Endodermal cell (in vitro differentiated cells): Measurements from ENCODE around the gene PDE3A. TPM values are rescaled to one million over a fixed set of nuclear protein-coding genes. Genes with fewer than 3 reads are reported as not detected.
"Not testable (repeated sequence)": the region's sequence is repeated elsewhere in the genome, so short reads cannot be mapped to it uniquely, and the experiment has no call there.

Experiments used
- DNase-seq: peaks from one replicate; pipeline ENCODE4 v3.0.0-alpha.2; 2017
- H3K27ac ChIP-seq: 2 replicates; pipeline ENCODE4 v1.5.1; 2013; ENCODE audit warnings: mild to moderate bottlenecking, low read depth, low read length, moderate library complexity
- H3K27me3 ChIP-seq: 2 replicates; pipeline ENCODE4 v1.6.1; 2013; ENCODE audit warnings: mild to moderate bottlenecking, low read length, moderate library complexity; ENCODE audit not compliant: insufficient read depth, control insufficient read depth, poor library complexity, severe bottlenecking
- H3K36me3 ChIP-seq: 2 replicates; pipeline ENCODE4 v1.7.0; 2013; ENCODE audit warnings: mild to moderate bottlenecking, low read length, moderate library complexity; ENCODE audit not compliant: control insufficient read depth, insufficient read depth
- H3K4me1 ChIP-seq: one replicate; pipeline ENCODE4 v1.7.0; 2013; ENCODE audit warnings: low read length; ENCODE audit not compliant: control insufficient read depth, insufficient read depth
- H3K4me3 ChIP-seq: 2 replicates; pipeline ENCODE4 v1.5.1; 2013; ENCODE audit warnings: mild to moderate bottlenecking, low read length, moderate library complexity
- H3K9ac ChIP-seq: 2 replicates; pipeline ENCODE4 v1.6.1; 2013; ENCODE audit warnings: mild to moderate bottlenecking, low read length, moderate library complexity; ENCODE audit not compliant: poor library complexity, severe bottlenecking; ENCODE audit errors: extremely low read depth
- H3K9me3 ChIP-seq: 2 replicates; pipeline ENCODE4 v1.6.1; 2013; ENCODE audit warnings: mild to moderate bottlenecking, low read length, moderate library complexity; ENCODE audit not compliant: control insufficient read depth
- H3K27ac Mint-ChIP-seq: 2 replicates; pipeline ENCODE4 v1.8.0; 2020; ENCODE audit warnings: mixed read lengths
- H3K27me3 Mint-ChIP-seq: 2 replicates; pipeline ENCODE4 v1.8.0; 2021; ENCODE audit warnings: mild to moderate bottlenecking, mixed read lengths; ENCODE audit not compliant: insufficient read depth
- H3K36me3 Mint-ChIP-seq: 2 replicates; pipeline ENCODE4 v1.8.0; 2020; ENCODE audit warnings: low read depth, mixed read lengths
- H3K4me1 Mint-ChIP-seq: 2 replicates; pipeline ENCODE4 v1.8.0; 2020; ENCODE audit warnings: mixed read lengths
- H3K4me3 Mint-ChIP-seq: 2 replicates; pipeline ENCODE4 v1.8.0; 2020; ENCODE audit warnings: mild to moderate bottlenecking, moderate library complexity, mixed read lengths
- H3K9me3 Mint-ChIP-seq: 2 replicates; pipeline ENCODE4 v1.8.0; 2020; ENCODE audit warnings: mild to moderate bottlenecking, mixed read lengths
- CTCF ChIP-seq: fragments of 200-600 bp; sonication (generic); conservative IDR thresholded peaks from 2 replicates; pipeline ENCODE4 v1.5.0; 2021; ENCODE audit warnings: antibody characterized with exemption, mild to moderate bottlenecking
- WGBS, 2 experiments: methylation state at CpG; one replicate each; pipeline versions ENCODE4 v1.1.5 to v1.1.7; 2013; ENCODE audit warnings: missing lambda C conversion rate in 2 of 2, mixed read lengths in 1 of 2; ENCODE audit not compliant: insufficient coverage in 1 of 2, insufficient read length in 1 of 2; 5-methylcytosine and 5-hydroxymethylcytosine counted together
- total RNA-seq, 2 donors: library from RNA; stranded (reverse); fragmentation: NEBNext Ultra II Directional in 1 of 2; extraction: Animal tissue kit (Norgen Biotek cat#: 25700) in 1 of 2; gene quantifications; 2 replicates in 1 of 2; 3 replicates in 1 of 2; pipeline ENCODE4 v1.2.1, GENCODE V29; 2021

Gene PDE3A
- total RNA-seq, 2 donors from 2014 or later = 0.62 to 1.8 TPM

- no peak for DNase-seq
- Mint-ChIP-seq H3K36me3 (peaks cover 6% of the 10 kb centered on the region), H3K27ac (no peak overlapping the region), H3K4me1 (peaks cover 8% of the 10 kb centered on the region), H3K27me3 (no peaks in the 10 kb centered on the region), H3K4me3 (no peak overlapping the region), H3K9me3 (peaks cover 14% of the 10 kb centered on the region)
- Histone ChIP-seq H3K36me3 (no peaks in the 10 kb centered on the region), H3K27ac (no peak overlapping the region), H3K9ac (no peak overlapping the region), H3K4me3 (no peak overlapping the region), H3K9me3 (no peaks in the 10 kb centered on the region), H3K4me1 (peaks cover 6% of the 10 kb centered on the region), H3K27me3 (no peaks in the 10 kb centered on the region)
- WGBS, 2 experiments = 78 to 90% methylated on average over 1 to 2 of the region's 2 CpGs
- TF ChIP-seq CTCF = no peak
Measured at GRCh38 chr12:20547816-20548575, 179.7 kb downstream of the PDE3A start.

- WGBS, 2 experiments = no CpG with 5 or more reads among the region's 1 CpG
- no peak overlapping the region for H3K4me3 Mint-ChIP-seq
- Histone ChIP-seq H3K9ac (no peak overlapping the region), H3K9me3 (no peaks in the 10 kb centered on the region), H3K27ac (no peak overlapping the region), H3K36me3 (no peaks in the 10 kb centered on the region), H3K4me1 (peaks cover 6% of the 10 kb centered on the region), H3K4me3 (no peak overlapping the region), H3K27me3 (no peaks in the 10 kb centered on the region)
- no peak overlapping the region for H3K27ac Mint-ChIP-seq
- no peaks in the 10 kb centered on the region for H3K27me3 Mint-ChIP-seq
- H3K36me3 Mint-ChIP-seq = peaks cover 6% of the 10 kb centered on the region
- TF ChIP-seq CTCF = no peak
- H3K9me3 Mint-ChIP-seq = peaks cover 14% of the 10 kb centered on the region
- H3K4me1 Mint-ChIP-seq = peaks cover 8% of the 10 kb centered on the region
- no peak for DNase-seq
Measured at GRCh38 chr12:20548611-20549010, 180.3 kb downstream of the PDE3A start.

GRCh38 chr12:20549108-20549719 lies 180.9 kb downstream of the PDE3A start:
- H3K27ac ChIP-seq = no peak overlapping the region
- no peak overlapping the region for H3K9ac ChIP-seq
- DNase-seq = peak; percentile 80
- H3K4me3 ChIP-seq = no peak overlapping the region
- Mint-ChIP-seq H3K36me3 (peaks cover 6% of the 10 kb centered on the region), H3K27ac (no peak overlapping the region), H3K4me1 (peaks cover 8% of the 10 kb centered on the region), H3K27me3 (no peaks in the 10 kb centered on the region), H3K4me3 (no peak overlapping the region), H3K9me3 (peaks cover 14% of the 10 kb centered on the region)
- peak; percentile 99 for TF ChIP-seq CTCF
- H3K9me3 ChIP-seq = no peaks in the 10 kb centered on the region
- no peaks in the 10 kb centered on the region for H3K27me3 ChIP-seq
- H3K36me3 ChIP-seq = no peaks in the 10 kb centered on the region
- 57% methylated on average over 2 of the region's 2 CpGs; no CpG with 5 or more reads in 1 of the 2 experiments for WGBS, 2 experiments
- peaks cover 6% of the 10 kb centered on the region for H3K4me1 ChIP-seq

GRCh38 chr12:20551742-20552442 lies 183.6 kb downstream of the PDE3A start:
- H3K27ac ChIP-seq, DNase-seq, H3K27ac Mint-ChIP-seq, H3K36me3 ChIP-seq, H3K9ac ChIP-seq, H3K27me3 Mint-ChIP-seq, H3K4me1 ChIP-seq, H3K36me3 Mint-ChIP-seq, H3K27me3 ChIP-seq, H3K4me3 ChIP-seq, H3K9me3 ChIP-seq, H3K4me1 Mint-ChIP-seq, H3K4me3 Mint-ChIP-seq: not testable (repeated sequence)
- peaks cover 14% of the 10 kb centered on the region for H3K9me3 Mint-ChIP-seq
- 95 to 98% methylated on average over 19 to 47 of the region's 48 CpGs for WGBS, 2 experiments

- not testable (repeated sequence) for H3K27ac ChIP-seq, H3K4me1 Mint-ChIP-seq, H3K27me3 Mint-ChIP-seq, H3K9ac ChIP-seq, H3K4me1 ChIP-seq, DNase-seq, H3K27me3 ChIP-seq, H3K27ac Mint-ChIP-seq, H3K36me3 Mint-ChIP-seq, H3K9me3 ChIP-seq, H3K4me3 Mint-ChIP-seq, H3K36me3 ChIP-seq, H3K4me3 ChIP-seq
- H3K9me3 Mint-ChIP-seq = peaks cover 14% of the 10 kb centered on the region
- WGBS, 2 experiments = 94 to 100% methylated on average over 7 to 16 of the region's 23 CpGs
Measured at GRCh38 chr12:20552586-20552985, 184.2 kb downstream of the PDE3A start.
